ENCODE data around the gene DBX2. TPM values are rescaled to one million over a fixed set of nuclear protein-coding genes. Genes with fewer than 3 reads are reported as not detected.

The DBX2 gene
- total RNA-seq, 1 experiment from 2014 or later = 0.35 TPM

DNA sequence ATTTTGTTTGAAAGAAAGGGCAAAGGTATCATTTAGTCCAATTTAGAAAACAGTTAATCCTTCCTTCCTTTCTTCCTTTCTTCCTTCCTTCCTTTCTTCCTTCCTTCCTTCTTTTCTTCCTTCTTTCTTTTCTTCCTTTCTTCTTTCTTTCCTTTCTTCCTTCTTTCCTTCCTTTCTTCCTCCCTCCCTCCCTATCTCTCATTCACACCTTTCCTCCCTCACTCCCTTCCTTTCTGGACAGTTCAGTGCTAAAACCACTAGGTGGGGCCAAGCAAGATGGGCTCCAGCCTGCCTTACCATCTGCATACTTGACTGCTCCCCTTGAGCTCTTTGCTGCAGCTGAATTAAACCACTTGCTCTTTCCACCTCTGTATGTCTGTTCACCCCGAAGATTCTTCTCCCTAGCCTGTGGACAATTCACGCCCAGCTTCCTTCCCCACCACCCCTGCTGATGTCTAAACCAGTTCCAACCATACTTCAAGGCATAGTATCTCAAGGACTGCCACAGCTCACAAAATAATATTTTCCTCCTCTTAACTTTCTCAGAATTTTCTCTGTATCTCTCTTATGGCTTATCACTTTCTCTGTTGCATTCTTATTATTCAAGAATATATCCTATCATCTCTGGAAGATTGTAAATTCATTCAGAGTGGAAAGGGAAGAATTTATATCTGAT lies 78.0 kb downstream of the DBX2 start:
- peak; percentile 100 for ATAC-seq
- POLR2A ChIA-PET = no interaction called here
- no peaks in the 10 kb centered on the region for H3K9me3 Mint-ChIP-seq
- peak; percentile 49 for DNase-seq (ENCODE audit: low spot score)
- H3K4me1 Mint-ChIP-seq = peaks cover 4% of the 10 kb centered on the region
- H3K4me3 Mint-ChIP-seq = no peak overlapping the region
- TF ChIP-seq ZNF512 (CRISPR knock-in tag; IDR thresholded peaks at IDR 0.05; ENCODE audit: borderline replicate concordance) (peak; percentile 93), CTCF (IDR thresholded peaks at IDR 0.05) (peak; percentile 43; the same call in 1 of the 2 replicates), GABPB1 (CRISPR knock-in tag; IDR thresholded peaks at IDR 0.05) (no peak), SP1 (CRISPR knock-in tag; conservative IDR thresholded peaks at IDR 0.05) (no peak), E2F4 (CRISPR knock-in tag; IDR thresholded peaks at IDR 0.05; ENCODE audit: borderline replicate concordance, low read depth) (no peak)
- no peak overlapping the region for H3K27ac Mint-ChIP-seq
- CTCF ChIA-PET = interaction anchor here (0.6 to 2.9 kb wide), 32 partner anchors 10 to 973 kb away, joined by 3 to 32 read pairs (median 4); partner anchors contain the start of gene NELL2
- H3K36me3 Mint-ChIP-seq = no peaks in the 10 kb centered on the region
- no peaks in the 10 kb centered on the region for H3K27me3 Mint-ChIP-seq (ENCODE audit: low read depth)

DNA sequence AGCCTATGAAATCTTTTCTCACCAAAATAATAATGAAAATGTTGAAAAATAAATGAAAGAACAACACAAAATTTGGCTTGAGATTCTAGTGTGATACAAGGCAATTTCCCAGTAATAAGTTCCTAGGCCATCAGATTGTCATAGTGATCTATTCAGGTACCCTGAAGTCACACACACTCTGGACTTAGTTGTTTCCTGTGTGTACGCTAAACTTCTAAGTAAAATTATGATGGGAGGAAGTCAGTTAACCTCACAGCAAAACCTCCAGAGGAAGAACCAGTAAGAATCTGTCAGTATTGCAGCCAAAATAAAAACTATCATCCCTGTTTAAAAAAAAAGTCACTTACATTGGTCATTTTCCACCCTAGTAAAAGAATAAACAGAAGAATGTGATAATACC lies 81.9 kb downstream of the DBX2 start:
- H3K9me3 Mint-ChIP-seq = peaks cover 22% of the 10 kb centered on the region
- TF ChIP-seq RELA (CRISPR knock-in tag; IDR thresholded peaks at IDR 0.05; ENCODE audit: borderline replicate concordance) = no peak
- no peak for TF ChIP-seq FOXK1 (CRISPR knock-in tag; IDR thresholded peaks at IDR 0.05)
- TF ChIP-seq PRRX2 (CRISPR knock-in tag; IDR thresholded peaks at IDR 0.05) = no peak
- no peak for TF ChIP-seq CDX4 (CRISPR knock-in tag; IDR thresholded peaks at IDR 0.05; ENCODE audit: borderline replicate concordance)
- no peak for TF ChIP-seq ZNF138 (CRISPR knock-in tag; conservative IDR thresholded peaks at IDR 0.05)
- no peak for TF ChIP-seq CREM (CRISPR knock-in tag; IDR thresholded peaks at IDR 0.05)
- no peak for TF ChIP-seq NR3C1 (CRISPR knock-in tag; conservative IDR thresholded peaks at IDR 0.05; ENCODE audit: low read depth)
- no peak for TF ChIP-seq ZBTB43 (CRISPR knock-in tag; IDR thresholded peaks at IDR 0.05)
- TF ChIP-seq, protein P1, sequence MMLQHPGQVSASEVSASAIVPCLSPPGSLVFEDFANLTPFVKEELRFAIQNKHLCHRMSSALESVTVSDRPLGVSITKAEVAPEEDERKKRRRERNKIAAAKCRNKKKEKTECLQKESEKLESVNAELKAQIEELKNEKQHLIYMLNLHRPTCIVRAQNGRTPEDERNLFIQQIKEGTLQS (CRISPR knock-in tag; conservative IDR thresholded peaks at IDR 0.05) = no peak
- no peak for DNase-seq (ENCODE audit: low spot score)
- no peak overlapping the region for H3K4me3 Mint-ChIP-seq
- ATAC-seq = no peak
- no peak overlapping the region for H3K27ac Mint-ChIP-seq
- H3K36me3 Mint-ChIP-seq = peaks cover 8% of the 10 kb centered on the region
- peaks cover 4% of the 10 kb centered on the region for H3K4me1 Mint-ChIP-seq
- H3K27me3 Mint-ChIP-seq (ENCODE audit: low read depth) = no peaks in the 10 kb centered on the region
- CTCF ChIA-PET = no interaction called here
- POLR2A ChIA-PET = no interaction called here

Other genes with a start within 250 kb of the DBX2 start
- gene NELL2, start 174.8 kb downstream of the DBX2 start, total RNA-seq (2021) = 37.4 to 49.9 TPM (median 45.8 TPM) in 3 replicates
- 41.8 to 46.8 TPM (median 44.3 TPM) in 3 replicates for gene ANO6, start 165.0 kb upstream of the DBX2 start, total RNA-seq (2021)